ENCODE measurements around the gene TCAF1.
"Not testable (repeated sequence)": the region's sequence is repeated elsewhere in the genome, so short reads cannot be mapped to it uniquely, and the experiment has no call there.

TCAF1 gene

GRCh38 chr7:143905509-143905908 lies 3.5 kb upstream of the TCAF1 start:
- DNase-seq: no peak

DNA sequence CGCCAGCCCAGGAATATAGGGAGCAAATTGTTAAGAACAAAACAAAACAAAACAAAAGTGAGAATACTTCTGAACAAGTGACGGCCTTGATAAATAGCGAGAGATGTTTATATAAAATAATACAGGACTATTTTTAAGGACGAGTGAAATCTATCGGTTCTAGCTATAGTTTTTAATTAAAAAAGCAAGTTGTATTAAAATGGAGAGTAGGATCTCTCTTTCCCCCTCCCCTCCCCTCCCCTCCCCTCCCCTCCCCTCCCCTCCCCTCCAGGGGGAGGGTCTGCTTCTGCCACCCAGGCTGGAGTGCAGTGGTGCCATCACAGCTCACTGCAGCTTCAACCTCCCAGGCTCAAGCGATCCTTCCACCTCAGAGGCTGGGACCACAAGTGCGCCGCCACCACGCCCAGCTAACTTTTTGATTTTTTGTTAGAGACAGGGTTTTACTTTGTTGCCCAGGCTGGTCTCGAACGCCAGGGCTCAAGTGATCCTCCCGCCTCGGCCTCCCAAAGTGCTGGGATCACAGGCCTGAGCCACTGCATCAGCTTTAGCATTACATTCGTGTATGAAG lies 440 bp upstream of the TCAF1 start:
- DNase-seq: no peak

GRCh38 chr7:143901332-143901667 lies 676 bp downstream of the TCAF1 start:
- DNase-seq: no peak

- DNase-seq: no peak
Observed at GRCh38 chr7:143900230-143900766, 1.7 kb downstream of the TCAF1 start.

- no peak for DNase-seq
Observed at GRCh38 chr7:143898810-143899209, 3.2 kb downstream of the TCAF1 start.

- no peak for DNase-seq
Observed at GRCh38 chr7:143896667-143897066, 5.3 kb downstream of the TCAF1 start.

- no peak for DNase-seq
Observed at GRCh38 chr7:143892527-143893300, 9.3 kb downstream of the TCAF1 start.

GRCh38 chr7:143891457-143891856 lies 10.5 kb downstream of the TCAF1 start:
- no peak for DNase-seq

- no peak for DNase-seq
Observed at GRCh38 chr7:143890558-143890957, 11.4 kb downstream of the TCAF1 start.

DNA sequence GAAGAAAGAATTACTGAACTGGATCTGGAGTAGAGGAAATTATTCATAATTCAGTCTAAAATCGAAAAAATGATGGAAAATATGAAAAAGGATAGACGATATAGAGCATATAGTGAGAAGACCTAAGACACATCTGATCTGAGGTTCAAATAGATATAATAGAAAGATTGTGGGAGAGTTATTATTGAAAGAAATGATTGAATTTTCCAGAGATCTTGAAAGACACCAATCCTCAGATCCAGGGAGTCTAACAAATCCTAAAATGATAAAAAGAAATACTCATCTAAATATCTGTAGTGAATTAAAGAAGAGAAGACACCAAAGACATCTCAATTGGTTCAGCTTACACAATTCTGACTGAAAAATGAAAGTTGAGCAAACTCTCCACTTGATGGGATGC lies 12.9 kb downstream of the TCAF1 start:
- no peak for DNase-seq

DNA sequence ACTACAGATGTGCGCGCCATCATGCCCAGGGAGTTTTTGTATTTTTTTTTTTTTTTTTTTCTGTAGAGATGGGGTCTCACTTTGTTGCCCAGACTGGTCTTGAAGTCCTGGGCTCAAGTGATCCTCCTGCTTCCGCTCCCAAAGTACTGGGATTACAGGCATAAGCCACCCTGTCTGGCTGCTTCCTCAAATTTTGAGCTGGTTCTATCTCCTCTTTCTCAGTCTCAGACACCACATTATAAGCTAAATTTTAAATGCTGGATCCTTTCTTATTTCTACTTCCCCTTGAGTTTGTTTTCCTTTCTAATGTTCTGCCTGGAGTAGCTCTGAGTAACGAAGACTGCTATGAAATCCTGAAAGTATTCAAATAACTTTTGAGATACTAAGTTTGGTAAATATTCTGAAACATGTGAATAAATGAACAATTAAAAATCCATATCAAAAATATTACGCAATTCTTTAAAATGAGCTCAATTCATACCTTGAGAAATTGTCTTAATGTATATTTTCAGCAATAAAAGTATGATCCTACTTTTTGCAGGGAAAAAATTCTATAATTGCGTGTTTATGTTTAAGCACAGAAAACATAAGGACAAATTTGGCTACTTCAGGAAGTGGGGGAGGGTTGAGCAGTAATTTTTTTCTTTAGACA lies 15.0 kb downstream of the TCAF1 start:
- DNase-seq: no peak

GRCh38 chr7:143885951-143886350 lies 16.0 kb downstream of the TCAF1 start:
- DNase-seq: no peak

DNA sequence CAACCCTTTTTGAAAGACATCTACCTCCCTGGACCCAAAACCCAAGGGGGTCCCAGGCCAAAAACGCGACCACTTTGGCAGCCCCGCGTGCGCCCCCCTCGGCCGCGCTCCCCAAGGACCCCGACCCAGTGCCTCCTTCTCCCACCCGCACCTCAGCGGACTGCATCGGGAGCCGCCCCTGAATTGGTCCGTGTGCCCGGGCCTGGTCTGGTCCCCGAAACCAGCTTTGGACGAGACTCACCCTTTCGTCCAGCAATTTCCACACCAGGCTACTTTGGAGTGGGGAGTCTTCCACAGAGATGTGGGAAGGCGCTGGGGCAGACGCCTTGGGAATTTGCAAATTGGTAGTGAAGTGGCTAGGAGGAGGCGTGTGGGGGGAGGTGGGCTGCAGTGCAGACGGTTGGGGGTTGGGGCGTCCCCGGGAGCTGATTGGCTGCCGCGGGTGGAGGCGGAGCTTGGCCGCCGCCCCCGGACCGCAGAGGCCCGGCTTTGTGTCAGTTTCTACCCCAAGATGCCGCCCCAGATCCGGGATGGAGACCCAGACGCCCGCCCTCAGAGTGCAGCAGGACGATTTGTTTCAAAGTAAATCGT lies 16.9 kb downstream of the TCAF1 start:
- DNase-seq: no peak

DNA sequence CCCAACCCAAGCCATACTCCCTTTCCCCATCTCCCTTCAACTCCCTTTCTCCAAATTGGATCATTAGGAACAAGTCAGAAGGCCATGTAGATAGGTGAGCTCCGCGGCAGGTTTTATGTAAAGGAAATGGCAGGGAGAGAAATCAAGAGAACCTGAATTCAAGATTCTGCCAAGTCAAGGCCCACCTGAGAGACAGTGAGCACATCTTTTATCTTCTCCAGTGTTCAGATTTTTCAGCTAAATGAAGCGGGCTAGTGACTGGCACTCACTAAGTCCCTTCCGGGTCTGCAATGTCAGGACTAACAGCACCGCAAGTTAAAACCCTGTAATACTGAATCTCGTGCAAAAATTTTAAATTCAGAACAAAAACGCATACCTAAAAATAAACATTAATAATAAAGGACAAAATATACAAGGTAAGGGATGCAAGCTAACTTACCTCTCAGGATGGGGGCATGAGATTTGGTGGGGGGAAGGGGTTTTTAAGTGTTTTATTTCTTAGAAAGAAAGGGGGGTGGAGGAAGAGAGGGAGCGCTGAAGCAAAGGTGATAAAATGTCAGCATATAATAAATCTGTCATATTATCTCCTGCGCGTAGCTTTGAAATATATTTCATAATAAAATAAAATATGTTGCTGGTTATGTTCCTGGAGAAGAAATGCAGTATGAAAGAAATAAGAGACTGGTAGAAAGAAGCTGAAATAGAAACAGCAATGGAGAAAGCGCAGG lies 17.6 kb downstream of the TCAF1 start:
- DNase-seq: no peak

DNA sequence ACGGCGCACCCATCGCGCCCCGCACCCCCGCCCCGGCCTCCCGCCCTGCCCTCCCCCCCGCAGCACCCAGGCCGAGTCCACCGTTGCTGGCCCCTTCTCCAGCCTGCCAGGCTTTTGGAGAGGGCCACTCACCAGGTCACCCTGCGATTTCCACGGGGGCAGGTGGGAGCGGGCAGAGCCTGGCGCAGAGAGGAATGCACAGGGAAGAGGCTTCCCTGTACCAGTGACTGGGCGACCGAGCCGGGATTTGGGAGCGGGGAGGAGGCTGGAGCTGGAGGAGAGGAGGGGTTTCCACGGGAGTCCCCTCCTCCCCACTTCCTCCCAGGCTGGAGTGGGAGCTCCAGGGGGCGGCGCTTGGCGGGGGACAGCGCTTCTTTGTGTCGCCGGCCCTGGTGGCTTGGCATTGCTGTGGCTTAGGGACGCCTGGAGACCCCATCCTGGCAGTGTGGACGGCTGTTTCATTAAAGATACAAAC lies 19.3 kb downstream of the TCAF1 start:
- no peak for DNase-seq

- DNase-seq: no peak
Observed at GRCh38 chr7:143882020-143882603, 19.9 kb downstream of the TCAF1 start.

DNA sequence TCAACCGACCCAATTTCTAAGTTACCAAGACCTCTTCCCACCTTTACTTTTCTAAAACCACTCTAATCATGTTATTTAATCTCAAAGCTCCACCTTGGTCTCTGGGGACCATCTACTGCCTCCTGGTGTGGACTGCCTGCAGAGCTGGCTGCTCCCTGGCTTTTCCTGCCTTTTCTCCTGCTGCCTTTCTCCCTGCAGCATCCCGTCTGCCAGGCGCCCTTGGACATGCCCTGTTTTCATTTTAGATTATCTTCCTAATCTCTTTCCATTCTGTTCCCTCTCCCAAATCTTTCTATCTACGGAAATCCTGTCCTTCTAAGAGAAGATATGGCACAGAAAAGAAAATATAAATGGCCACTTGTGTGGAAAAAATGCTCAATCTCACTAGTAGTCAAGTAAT lies 23.1 kb downstream of the TCAF1 start:
- no peak for DNase-seq

GRCh38 chr7:143877098-143877497 lies 24.9 kb downstream of the TCAF1 start:
- no peak for DNase-seq

DNA sequence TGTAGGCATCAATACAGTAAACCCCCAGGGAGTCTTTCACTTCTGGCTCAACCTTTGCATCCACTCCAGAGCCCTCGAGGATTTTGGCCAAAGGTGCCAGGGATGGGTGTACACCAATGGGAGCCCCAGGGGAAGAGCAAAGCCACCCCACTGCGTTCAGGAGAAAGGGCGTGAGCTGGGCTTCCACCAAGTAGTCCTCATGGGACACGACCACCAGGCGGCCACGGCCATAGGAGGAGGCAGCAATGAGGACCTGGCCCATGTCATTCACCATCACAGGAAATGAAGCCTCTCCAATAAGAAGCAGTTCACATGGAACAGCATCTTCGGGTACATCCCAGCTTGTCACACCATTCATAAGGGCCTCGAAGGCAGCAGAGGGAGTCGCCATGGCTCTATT lies 25.8 kb downstream of the TCAF1 start:
- DNase-seq: no peak

- DNase-seq: not testable (repeated sequence)
Observed at GRCh38 chr7:143873242-143873641, 28.7 kb downstream of the TCAF1 start.

GRCh38 chr7:143871534-143871933 lies 30.4 kb downstream of the TCAF1 start:
- DNase-seq: not testable (repeated sequence)

- not testable (repeated sequence) for DNase-seq
Observed at GRCh38 chr7:143857994-143858393, 44.0 kb downstream of the TCAF1 start.

All from activated CD4-positive, alpha-beta T cell treated with anti-CD3 and anti-CD28 coated beads for 1 hour (primary cell).